GM18507 (cell line): ENCODE data around the gene ARX.

Experiments used
- DNase-seq: peaks from one replicate; pipeline ENCODE4 v3.0.0; 2011; ENCODE audit warnings: low read depth; ENCODE audit not compliant: insufficient read length; ENCODE audit errors: extremely low spot score
- FAIRE-seq: peaks from 2 replicates; lab custom pipeline; 2011; peaks lifted over from hg19 to GRCh38; lab: Jason Lieb, UNC

The ARX gene

DNA sequence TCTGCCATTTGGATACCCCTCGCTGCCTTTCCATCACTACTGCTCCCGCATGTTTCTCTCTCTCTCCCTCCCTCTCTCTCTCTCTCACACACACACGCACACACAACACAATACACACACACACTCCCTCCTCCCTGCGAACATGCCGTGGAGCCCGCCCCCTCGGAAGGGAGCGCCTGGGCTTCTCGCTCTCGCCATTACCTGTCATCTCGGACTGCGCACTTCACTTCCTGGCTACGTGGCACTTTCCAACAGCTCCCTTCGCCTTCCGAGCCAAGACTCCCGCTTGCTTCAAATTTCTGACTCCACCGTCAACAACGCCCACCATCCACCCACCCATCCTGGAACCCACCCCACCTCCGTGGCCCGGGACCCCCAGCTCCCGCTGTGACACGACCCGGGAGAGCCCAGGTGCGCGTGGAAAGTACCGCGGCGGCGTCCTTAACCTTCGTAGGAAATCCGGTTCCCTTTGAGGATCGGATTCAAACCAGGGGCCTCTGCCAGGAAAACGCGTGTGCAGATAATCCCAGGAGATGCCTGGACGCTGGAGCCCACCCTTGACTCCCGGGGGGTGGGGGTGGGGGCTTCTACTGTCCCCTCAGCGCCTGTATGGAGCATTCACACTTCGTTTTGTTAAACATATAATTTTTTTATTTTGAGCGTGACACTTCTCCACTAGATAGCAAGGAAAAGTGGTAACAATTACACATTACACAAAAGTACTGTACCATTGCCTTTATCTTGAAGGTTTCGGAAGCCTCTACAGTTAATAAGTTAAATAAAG lies 12.5 kb downstream of the ARX start:
- FAIRE-seq (no peak), DNase-seq (no peak)

DNA sequence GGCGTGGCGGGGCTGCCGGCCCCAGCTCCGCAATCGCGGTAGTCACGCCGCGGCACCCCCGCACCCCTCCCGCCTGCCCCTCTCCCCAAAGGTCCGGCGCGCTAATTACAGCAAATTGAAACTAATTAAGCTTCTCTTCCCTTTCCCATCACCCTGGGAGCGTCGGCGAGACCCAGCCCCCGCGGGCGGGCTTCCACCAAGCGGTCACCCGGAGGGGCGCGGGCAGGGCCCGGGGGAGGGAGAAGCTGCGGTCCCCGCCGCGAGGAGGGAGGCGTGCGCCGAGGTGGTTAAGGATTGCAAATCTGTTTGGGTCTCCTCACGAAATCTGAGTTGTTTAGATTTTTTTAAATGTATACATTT lies 13.1 kb downstream of the ARX start:
- no peak for FAIRE-seq
- DNase-seq = no peak

DNA sequence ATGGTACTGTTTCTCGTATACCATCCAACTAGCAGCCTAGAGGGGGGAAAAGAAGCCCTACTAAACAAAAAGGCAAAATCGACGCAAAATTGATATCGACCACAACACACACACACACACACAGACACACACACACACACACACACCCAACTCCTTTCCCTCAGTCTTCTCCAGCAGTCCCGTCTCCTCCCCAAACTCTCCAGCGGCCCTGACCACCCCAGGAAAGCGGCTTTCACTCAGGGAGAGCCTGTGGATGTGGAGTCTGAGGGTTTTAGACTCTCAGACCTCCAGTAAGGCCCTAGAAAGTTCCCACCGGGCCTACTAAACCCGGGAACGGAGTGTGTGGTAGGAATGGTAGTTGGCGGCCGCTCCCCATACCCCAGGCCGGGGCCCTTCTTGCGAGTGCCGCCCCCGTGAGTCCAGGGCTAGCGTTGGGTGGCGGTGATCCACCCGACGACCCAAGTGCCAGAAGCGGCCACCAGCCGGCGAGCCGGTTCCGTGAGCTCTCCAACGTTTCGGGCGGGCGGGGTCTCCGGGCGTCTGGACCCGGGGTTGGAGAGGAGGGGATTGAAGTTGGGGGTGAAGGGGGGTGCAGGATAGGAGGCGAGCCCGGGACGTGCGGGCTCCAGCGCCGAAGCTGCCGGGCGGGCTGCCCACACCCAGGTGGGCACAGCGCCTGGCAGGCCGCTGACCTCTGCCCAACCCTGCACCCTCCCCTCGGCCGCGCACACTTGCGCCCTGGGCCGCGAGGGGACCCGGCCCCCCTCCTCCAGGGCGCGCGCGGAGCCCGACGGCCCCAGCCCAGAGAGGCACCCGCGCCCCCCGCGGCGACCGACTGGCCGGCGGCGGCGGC lies 13.7 kb downstream of the ARX start:
- FAIRE-seq = no peak
- no peak for DNase-seq

DNA sequence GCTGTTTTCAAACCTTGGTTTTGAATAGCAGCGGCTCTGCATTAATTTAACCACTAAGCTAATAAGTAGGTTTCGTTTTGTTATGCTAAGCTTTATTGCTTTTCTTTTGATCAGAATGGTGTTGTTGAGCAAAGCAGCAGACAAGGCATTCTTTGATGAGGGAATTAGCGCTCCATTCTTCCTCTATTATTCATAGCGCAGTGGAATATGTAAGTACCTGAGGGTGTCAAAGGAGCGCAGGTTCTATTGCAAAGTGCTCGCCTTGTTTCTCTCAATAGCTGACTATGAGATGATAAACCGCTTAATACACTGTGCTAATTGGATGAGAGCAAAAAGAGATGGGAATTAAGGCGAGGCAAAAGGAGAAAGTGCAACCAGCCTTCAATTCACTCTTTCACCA lies 16.3 kb downstream of the ARX start:
- DNase-seq = no peak
- FAIRE-seq = no peak

DNA sequence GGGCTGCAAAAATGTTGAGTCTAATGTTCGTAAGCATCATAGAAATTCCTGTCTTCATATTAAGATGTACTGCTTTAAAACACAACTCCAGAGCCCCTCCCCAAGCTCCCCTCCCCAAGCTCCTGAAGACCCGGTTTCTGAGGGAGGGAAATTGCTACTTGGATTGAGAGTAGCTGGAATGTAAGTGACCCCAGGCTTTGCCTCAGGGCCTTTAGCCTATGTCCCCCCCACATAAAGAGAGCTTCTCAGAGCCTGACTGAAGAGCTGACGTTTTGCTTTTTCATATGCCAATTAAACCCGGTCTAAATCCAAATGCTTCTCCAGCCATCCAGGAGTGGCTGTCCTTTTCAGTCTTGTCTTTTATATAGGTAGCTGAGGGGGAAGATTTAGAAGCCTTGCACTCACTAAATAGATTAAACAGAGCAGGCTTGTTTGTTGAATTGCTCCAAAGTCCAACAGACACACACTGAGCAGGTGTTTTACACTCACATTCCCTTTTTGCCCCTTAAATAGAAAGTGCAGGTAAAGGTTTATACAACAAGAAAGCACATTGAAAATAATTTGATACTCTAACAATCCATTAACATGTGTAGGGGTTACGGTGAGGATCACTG lies 19.6 kb downstream of the ARX start:
- FAIRE-seq = no peak

DNA sequence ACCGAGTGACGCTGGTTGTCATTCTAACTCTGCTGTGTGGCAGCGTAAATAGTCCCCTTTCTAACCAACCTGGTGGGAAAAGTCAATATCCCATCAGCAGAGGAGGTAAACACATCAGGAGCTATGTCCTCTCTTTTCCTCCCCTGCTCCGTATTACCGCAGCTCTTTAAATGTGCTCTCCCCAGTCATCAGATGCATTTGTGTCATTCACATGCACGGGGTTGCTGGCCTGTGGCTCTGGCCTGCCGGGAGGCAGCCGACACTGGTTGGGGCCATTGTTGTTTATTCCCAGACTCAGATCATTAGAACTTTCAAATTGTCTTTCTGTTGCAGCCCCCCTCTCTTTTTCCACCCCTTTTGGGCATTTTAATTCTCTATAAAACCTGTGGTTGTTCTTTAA lies 21.9 kb downstream of the ARX start:
- FAIRE-seq (no peak), DNase-seq (no peak)

More for the DNA sequence above, 19.6 kb downstream of the ARX start:
- DNase-seq = no peak

DNA sequence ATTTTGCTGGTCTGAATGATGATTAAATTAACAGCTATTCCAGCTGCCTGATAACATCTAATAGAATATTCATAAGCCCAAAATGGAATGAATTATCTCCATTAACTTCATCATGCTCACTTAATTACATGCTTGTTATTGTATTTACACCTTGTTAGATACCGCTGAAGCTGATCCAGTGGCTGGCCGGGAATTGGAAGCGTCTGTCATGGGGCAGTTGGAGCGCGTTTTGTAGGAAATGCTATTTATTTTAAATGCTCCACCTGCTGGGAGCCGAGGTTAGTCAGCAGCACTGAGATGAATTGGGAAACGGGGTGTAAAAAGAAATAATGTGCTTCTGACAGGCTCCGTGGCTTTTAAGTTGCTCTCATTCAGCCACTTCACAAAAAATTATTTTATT lies 25.2 kb downstream of the ARX start:
- DNase-seq = no peak
- FAIRE-seq = no peak

DNA sequence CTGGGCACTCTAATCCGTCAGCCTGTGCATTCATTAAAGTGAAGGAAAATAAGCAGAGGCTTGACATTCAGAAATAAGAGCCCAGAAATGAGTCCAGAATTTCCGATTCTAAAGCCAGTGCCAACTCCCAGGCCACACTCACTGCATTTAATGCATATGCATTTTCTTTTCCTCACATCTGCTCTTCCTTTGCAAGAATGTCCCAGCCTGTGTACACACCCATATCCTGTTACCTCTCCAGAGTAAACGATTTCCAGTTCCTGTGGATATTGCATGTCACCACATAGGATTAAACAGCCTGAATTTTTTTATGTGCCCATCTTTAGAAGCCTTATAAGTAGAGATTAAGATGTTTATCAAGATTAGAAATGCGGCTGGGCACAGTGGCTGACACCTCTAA lies 27.5 kb downstream of the ARX start:
- no peak for DNase-seq
- FAIRE-seq = no peak

DNA sequence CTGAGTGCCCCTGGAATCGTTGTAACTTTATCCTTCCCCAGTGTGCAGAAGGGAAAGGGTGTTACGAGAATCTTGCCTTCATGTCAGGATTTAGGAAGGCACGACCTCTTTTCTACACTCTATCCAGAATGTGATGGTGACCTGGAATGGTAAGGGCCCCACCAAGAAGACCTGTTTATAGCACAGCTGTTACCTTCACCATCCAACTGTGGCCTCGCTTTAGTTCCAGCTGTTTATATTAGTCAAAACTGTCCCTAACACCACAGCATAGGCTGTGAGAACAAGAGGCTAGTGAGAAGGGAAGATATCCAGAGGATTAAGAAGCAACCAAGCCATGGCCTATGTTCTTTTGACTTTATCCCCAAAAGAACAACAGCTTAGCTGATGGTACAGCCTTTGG lies 28.0 kb downstream of the ARX start:
- DNase-seq (no peak), FAIRE-seq (no peak)

DNA sequence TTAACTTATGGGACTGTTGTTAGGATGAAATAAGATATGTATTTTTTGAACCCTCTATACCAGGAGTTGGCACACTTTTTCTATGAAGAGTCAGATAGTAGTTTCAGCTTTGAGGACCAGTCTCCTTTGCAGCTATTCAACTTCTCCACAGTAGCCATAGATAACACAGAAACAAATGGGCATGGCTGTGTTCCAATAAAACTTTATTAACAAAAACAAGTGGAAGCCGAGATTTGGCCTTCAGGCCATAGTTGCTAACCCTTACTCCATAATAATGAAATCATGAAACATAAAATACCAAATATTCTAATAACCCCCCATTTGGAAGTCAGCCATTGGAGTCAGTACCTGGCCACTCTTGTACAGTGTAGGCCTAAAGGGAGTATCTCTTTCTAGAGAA lies 30.6 kb downstream of the ARX start:
- FAIRE-seq = no peak

DNA sequence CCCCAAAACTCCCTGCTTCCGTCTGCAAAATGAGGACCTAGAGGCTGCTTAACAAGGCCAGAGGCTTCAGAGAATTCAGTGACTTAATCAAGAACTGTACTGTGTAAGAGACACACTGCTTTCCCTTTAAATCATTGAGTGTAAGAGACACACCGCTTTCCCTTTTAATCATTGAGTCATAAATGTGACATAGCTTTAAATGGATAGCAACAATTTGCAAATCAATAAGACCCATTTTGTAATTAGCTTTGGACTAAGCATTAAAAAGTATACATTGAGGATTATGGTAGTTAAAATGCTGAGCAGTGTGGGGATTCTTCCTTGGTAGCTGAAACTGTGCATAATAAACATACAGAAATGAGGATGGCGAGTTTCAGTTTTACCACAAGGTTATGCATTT lies 31.8 kb downstream of the ARX start:
- FAIRE-seq (no peak), DNase-seq (no peak)

More for the DNA sequence above, 30.6 kb downstream of the ARX start:
- no peak for DNase-seq

DNA sequence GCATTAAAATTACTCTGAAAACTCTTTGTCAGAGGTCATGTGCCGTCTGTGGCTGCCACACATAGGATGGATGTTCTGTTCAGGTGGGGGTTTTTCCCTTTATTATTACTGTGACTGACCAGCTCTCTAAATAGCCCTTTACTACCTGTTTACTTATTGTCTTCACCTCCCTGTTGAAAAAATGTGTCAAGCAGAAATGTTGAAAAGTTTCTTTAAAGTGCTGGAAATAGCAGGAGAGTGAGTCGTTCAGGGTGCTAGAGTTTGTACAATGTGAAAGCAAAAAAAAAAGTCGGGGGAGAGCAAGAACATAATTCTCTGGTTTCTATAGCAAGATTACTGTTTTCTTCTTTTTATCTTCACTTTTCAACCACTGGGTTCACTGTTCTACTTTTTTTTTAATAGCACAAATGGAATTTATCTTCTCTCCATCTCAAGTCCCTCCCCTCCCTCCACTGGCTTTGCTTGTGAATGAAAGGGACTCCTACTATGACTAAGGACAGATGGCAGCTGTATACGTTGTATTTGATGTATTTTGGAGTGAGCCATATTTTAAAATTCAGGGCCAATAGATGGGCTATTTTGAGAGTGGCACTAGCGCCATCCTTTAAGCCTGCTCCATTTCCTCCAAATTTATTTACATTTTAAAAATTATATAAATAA lies 33.3 kb downstream of the ARX start:
- DNase-seq = no peak
- FAIRE-seq = peak; percentile 38

DNA sequence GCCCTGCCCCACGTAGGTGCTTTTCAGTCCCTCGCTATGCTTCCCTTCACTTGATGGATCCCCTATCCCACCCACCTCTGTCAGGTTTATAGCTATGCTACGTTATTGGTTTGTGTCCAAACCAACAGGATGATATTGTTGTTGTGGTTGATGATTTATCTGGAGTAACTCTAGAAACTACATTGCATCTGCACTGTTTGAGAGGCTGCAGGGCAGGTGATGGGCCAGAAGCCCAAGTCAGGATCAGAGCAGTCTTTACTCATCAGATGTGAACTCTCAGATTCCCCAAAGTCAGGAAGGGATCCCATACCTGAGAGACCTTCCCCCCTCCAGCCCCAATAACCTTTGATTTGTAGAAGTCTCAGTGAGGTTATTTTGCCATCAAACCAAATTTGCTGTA lies 34.7 kb downstream of the ARX start:
- FAIRE-seq (peak; percentile 24), DNase-seq (no peak)

DNA sequence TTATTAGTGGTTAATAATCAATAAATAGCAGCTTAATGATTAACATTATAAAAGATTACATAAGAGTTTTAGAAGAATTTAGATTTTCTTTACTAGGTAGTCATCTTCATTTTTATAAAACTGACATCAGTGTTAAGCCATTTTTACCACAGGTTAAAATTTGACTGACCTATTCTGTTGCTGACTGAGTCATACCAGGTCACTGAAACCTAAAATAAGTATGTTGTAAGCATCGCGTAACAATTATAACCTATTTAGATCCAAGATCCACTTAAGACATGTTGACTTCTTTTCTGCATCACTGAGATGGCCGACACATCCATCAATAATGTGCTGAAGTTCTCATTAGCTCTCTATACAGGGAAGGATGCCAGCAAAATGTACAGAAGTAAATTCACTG lies 36.7 kb downstream of the ARX start:
- FAIRE-seq = no peak

DNA sequence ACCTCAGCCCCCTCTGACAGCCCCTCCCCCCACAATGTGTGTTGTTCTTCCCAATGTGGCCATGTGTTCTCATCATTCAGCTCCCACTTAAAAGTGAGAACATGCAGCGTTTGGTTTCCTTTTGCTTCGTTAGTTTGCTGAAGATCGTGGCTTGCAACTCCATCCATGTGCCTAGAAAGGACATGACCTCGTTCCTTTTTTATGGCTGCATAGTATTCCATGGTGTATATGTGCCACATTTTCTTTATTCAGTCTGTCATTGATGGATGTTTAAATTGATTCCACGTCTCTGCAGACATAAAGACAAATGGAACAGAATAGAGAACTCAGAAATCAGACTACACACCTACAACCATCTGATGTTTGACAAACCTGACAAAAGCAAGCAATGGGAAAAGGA lies 46.0 kb downstream of the ARX start:
- FAIRE-seq = no peak
- no peak for DNase-seq

More for the DNA sequence above, 36.7 kb downstream of the ARX start:
- no peak for DNase-seq

DNA sequence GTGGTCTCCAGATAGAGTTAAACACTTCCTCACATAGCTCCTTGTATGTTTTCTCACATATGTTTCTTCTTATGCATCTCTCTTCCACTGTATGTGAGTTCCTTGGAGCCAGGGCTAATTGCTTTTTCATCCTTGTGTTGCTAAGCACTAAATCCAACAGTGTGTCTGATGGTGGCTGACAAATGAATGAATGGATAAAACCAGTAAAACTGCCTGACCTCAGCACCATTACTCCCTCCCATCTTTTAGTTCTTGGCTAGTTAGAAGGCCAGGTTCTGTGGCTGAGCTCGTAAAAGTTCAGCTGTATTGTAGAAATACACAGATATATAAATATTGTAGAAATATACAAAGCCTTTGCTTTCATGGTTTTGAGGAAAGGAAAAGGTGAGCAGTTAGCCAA lies 50.4 kb downstream of the ARX start:
- FAIRE-seq = no peak
- no peak for DNase-seq

DNA sequence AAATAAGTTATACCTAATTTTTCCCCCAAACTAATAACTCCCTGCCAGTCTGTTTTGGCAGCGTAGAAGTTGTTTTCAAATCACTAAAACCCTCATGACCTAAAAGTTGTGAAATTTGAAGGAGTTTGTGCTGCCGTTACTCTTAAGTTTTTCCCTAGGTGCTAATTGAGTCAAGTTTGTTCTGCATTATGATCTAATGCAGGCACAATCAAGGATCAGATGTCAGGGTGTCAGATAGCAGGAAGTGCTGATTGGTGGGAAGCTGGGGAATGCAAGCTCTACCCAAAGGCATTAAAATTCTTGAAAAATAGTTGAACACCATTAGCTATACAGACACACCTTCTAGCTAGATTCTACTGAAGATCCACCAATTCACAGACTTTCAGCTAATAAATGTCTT lies 51.9 kb downstream of the ARX start:
- FAIRE-seq (peak; percentile 47), DNase-seq (no peak)

DNA sequence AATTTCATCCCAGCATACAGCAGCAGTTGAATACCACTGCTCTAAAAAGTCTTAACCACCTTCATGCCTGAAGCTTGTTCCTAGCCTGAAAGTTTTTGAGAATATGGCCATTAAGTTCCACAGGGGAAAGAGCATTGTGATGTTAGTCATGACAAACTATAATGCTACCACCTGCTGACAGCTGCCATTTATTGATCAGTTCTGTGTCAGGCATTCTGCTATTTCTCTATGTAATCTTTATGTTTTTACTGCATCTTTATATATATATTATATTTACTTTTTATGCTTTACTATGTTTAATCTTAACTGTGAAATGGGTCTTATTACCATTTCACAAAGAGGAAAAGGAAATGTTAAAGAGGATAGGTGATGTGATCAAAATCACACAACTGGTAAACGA lies 54.0 kb downstream of the ARX start:
- FAIRE-seq = no peak

DNA sequence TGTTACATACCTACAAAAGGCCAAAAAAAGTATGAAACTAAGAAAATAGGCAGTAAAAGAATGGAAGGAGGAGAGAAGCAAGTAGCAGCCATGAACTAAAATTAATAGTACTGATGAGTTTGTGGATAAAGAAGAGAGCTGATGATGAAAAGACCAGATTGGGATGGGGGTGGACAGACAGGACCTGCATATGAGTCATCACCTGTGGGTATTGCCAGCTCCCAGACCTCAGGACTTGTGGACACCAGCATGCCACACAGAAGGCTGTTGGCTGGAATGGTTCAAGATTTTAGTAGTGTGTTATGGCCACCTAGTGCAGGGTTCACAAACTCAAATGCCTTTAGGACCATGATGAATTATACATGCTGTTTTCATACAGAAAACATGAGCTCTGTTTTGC lies 58.9 kb downstream of the ARX start:
- DNase-seq (no peak), FAIRE-seq (no peak)

More for the DNA sequence above, 54.0 kb downstream of the ARX start:
- DNase-seq = no peak

DNA sequence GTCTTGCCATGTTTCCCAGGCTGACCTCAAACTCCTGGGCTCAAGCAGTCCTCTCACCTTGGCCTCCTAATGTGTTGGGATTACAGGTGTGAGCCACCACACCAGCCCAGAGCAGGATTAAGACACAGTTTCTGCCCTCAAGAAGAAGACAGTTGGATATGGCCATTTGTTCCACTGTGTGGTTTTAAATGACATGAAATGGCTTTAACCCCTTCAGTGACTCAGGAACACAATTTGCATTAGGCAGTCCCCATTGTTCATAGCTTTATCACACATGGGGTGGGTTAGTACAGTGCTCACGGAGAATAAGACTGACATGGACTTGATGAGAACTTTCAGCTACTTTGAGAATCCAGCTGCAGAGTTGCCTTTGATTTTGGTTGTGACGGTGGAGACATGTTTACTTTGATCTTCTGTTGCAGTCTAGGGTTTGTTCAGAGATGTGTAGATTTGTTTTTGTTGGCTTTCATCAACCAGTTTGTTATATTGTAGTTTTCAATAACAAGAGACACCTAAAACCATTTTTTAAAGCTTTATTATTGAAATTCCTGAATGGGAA lies 60.3 kb downstream of the ARX start:
- FAIRE-seq (no peak), DNase-seq (no peak)
